ENCODE data around the gene SNRPA.
A peak's percentile ranks its signal among the peaks of the same experiment; 100 is the strongest.

SNRPA gene

DNA sequence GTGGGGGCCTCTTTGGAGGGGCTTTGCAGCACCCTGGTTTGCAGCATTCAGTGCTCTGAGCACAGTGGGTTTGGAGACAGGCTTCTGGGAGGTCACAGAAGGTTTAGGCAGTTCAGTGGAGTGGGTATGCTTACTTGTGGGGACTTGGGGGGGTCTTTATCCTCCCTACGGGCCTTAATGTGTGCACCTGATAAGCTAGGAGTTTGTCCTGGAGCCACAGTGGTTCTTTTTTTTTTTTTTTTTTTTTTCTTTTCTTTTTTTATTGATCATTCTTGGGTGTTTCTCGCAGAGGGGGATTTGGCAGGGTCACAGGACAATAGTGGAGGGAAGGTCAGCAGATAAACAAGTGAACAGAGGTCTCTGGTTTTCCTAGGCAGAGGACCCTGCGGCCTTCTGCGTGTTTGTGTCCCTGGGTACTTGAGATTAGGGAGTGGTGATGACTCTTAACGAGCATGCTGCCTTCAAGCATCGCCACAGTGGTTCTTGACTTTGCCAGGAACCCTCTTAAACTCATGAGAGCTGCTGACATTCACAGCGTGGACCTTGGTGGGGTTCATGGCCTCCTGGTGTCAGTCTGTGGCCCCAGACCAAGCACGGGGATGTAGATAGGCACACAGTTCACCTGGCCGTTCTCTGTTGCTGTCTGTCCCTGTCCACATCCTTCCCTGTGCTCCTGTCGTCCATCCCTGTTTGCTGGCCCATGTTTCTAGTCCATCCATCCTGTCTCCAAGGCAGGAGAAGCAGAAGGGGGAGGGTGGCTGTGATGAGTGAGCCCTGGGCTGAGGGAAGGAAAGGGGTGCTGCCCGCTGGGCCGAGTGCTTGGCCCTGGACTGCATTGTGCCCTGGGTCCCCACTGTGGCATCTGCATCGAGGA, 50.7 kb downstream of the SNRPA start:
- TF ChIP-seq POLR2AphosphoS5 (IDR thresholded peaks at IDR 0.05; ENCODE audit: low read depth, low read length) (0 out of 2 replicates have a peak, but pooled peaks have one; percentile 34), FOXP2 (optimal IDR thresholded peaks at IDR 0.05; ENCODE audit: borderline replicate concordance, extremely low read depth, extremely low read length, insufficient read depth) (no peak), SIN3A (IDR thresholded peaks at IDR 0.05; ENCODE audit: borderline replicate concordance, insufficient read depth, low read length) (no peak)

DNA sequence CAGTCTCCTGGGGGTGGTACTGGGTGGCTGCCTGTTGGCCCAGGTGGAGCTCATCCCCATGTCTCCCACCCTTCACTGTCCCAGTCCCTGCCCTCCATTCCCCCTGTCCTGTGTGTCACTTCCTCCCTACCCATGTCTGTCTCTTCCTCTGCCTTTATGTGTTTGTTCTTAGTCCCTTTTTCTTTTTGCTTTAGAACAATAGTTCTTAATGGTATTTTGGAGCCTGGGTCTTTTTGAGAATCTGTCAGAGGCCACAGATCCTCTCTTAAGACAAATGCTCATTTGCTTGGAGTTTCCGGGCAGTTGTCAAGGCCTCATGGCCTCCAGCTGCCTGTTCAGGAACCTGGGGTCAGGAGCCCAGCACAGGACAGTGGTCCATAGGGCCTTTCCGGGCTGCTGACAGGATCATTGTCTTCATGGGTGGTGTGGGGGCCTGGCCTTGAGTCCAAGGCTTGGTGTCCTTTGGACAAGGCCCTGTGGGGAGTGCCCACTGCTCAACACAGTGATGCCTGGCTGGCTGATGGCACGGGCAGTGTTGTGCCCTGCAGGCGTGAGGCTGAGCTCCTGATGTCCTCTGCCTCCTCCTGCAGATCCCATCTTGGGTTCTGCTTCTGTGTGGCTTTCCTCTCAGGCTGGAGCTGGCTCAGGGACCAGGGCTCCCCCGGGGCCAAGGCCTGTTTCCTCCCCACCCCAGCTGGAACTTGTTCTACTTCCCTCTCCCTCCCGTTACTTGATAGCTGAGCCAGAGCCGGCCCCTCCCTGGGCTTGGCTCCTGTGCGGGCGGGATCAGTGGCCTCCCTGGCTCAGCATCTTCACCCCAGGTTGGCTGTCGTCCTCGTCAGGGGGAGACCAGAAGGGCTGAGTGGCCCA, 51.5 kb downstream of the SNRPA start:
- TF ChIP-seq SIN3A (IDR thresholded peaks at IDR 0.05; ENCODE audit: borderline replicate concordance, insufficient read depth, low read length) (no peak), POLR2AphosphoS5 (IDR thresholded peaks at IDR 0.05; ENCODE audit: low read depth, low read length) (no peak), FOXP2 (optimal IDR thresholded peaks at IDR 0.05; ENCODE audit: borderline replicate concordance, extremely low read depth, extremely low read length, insufficient read depth) (no peak), TAF1 (IDR thresholded peaks at IDR 0.05; ENCODE audit: borderline replicate concordance, insufficient read depth, low read length) (no peak)
- TF ChIP-seq, protein P1, sequence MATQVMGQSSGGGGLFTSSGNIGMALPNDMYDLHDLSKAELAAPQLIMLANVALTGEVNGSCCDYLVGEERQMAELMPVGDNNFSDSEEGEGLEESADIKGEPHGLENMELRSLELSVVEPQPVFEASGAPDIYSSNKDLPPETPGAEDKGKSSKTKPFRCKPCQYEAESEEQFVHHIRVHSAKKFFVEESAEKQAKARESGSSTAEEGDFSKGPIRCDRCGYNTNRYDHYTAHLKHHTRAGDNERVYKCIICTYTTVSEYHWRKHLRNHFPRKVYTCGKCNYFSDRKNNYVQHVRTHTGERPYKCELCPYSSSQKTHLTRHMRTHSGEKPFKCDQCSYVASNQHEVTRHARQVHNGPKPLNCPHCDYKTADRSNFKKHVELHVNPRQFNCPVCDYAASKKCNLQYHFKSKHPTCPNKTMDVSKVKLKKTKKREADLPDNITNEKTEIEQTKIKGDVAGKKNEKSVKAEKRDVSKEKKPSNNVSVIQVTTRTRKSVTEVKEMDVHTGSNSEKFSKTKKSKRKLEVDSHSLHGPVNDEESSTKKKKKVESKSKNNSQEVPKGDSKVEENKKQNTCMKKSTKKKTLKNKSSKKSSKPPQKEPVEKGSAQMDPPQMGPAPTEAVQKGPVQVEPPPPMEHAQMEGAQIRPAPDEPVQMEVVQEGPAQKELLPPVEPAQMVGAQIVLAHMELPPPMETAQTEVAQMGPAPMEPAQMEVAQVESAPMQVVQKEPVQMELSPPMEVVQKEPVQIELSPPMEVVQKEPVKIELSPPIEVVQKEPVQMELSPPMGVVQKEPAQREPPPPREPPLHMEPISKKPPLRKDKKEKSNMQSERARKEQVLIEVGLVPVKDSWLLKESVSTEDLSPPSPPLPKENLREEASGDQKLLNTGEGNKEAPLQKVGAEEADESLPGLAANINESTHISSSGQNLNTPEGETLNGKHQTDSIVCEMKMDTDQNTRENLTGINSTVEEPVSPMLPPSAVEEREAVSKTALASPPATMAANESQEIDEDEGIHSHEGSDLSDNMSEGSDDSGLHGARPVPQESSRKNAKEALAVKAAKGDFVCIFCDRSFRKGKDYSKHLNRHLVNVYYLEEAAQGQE (IDR thresholded peaks at IDR 0.05; ENCODE audit: insufficient read depth in 1 of 2, low read depth in 2 of 2, low read length in 2 of 2) = no peak

DNA sequence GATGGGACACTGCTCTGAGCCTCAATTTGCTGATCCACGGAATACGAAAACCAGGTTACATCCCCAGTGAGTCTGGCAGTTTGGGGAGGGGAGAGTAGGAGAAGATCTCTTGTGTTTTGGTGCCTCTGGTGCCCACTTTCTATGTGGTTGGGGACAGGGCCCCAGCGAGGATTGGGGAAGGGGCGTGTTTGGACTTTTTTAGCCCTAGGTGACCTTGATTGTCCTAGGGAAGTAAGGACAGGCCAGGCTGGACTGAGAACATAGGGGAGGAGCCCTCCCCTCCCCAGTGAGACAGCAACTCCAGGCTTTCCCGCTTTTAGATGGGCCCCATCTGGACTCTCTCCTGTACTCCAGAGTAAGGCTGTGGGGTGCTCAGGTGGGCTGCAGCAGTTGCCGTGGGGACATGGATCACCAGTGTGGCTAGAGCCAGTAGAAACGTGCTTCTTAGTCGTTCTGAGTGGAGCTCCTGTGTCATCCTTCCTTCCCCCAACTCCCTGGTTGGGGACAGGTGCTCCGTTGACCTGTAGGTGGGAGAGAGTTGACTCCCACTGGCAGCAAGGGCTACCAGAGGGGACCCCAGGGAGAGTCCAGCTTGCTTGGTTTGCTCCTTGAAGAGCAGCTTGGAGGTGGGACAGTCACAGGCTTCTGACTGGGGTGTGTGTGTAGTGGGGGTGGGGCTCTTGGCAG, 52.3 kb downstream of the SNRPA start:
- TF ChIP-seq, protein P1 (IDR thresholded peaks at IDR 0.05; ENCODE audit: insufficient read depth in 1 of 2, low read depth in 2 of 2, low read length in 2 of 2) = no peak
- no peak for TF ChIP-seq TAF1 (IDR thresholded peaks at IDR 0.05; ENCODE audit: borderline replicate concordance, insufficient read depth, low read length)
- TF ChIP-seq SIN3A (IDR thresholded peaks at IDR 0.05; ENCODE audit: borderline replicate concordance, insufficient read depth, low read length) = no peak
- TF ChIP-seq FOXP2 (optimal IDR thresholded peaks at IDR 0.05; ENCODE audit: borderline replicate concordance, extremely low read depth, extremely low read length, insufficient read depth) = no peak
- TF ChIP-seq POLR2AphosphoS5 (IDR thresholded peaks at IDR 0.05; ENCODE audit: low read depth, low read length) = no peak

DNA sequence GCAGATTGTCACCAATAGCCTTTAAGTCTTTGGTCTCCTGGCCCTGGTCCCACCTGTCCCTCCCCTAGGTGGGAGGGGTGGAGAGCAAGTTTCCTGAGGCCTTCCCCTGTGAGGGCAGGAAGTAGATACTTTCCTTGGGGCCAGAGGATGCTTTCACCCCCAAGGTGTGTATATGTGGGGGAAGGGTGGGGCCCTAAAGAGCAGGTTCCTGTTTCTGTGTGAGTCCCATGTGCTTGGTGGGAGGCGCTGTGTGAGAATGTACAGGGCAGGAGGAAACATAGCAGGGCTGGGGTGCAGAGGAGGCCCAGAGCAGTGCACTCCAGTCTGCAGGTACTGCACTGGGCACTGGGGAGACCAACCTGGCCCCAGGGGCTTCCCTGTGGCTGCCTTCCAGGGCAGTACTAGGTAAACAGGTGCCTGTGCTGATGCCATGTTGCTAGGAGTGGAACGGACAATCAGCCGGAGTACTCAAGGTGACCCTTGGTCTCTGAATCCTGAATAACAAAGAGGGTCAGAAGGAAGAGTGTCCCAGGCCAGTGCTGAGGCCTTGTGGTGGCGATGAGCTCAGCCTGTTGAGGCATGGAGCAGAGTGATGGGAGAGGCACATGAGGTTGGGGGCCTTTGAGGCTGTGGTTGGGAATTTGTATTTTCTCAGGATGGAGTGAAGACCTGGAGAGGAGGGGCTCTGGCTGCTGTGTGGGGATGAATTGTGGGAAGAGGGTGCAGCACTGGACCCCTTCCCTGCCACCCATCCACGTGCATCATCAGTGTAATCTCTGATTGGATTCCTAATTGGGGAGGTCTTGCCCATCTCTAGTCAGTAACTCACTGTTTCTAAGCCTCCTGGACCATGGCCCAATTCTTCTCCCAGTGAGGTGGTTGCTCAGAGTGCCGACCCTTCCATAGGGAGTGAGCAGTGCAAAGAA, 53.1 kb downstream of the SNRPA start:
- no peak for TF ChIP-seq POLR2AphosphoS5 (IDR thresholded peaks at IDR 0.05; ENCODE audit: low read depth, low read length)

DNA sequence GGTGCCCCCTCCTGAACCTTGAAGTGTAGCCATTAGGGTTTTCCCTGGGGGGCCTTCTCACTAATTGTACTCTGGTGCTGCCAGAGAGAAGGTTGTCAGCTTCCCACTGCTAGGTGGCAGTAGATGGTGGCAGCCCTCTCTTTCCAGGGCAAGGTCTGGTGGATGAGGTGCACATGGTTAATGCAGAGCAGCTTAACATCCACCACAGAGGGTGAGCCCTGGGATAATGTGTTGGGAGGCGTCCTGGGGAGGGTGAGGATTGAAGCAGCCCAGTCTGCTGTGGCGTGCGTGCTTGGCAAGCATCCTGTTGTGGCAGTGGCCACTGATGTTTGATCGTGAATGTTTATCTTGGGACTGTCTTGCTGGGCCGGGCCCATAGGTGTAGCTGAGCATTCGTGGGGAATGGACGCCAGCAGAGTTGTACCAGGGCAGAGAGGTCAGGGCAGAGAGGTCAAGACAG, 53.8 kb downstream of the SNRPA start:
- TF ChIP-seq POLR2AphosphoS5 (IDR thresholded peaks at IDR 0.05; ENCODE audit: low read depth, low read length) = no peak
- no peak for TF ChIP-seq TAF1 (IDR thresholded peaks at IDR 0.05; ENCODE audit: borderline replicate concordance, insufficient read depth, low read length)

DNA sequence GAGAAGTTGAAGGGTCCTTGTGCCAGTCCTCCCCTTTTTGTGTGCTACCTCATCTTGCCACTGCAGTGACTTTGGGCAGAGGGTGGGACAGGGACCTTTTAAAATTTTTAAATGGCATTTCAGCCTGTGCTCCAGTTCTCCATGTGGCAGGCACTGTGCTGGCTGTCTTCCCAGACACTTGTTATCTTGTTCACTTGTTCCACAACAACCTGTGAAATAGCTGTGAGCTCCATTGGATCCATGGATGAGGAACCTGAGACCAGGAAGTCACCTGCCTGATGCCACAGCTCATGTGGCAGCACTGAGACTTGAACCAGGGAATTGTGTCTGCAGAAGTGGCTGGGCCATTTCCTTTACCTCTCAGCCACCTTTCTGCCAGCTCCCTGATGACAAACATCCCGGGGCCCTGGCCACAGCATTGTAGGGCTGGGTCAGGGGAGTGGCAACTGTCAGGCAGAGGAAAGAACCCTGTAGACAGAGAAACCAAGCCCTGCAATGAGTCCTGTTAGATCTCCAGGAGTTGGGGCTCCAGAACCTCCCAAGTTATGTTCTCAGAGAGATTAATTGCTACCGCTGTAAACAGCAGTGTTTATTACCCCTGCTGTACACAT, 54.4 kb downstream of the SNRPA start:
- TF ChIP-seq FOXP2 (optimal IDR thresholded peaks at IDR 0.05; ENCODE audit: borderline replicate concordance, extremely low read depth, extremely low read length, insufficient read depth) (no peak), SIN3A (IDR thresholded peaks at IDR 0.05; ENCODE audit: borderline replicate concordance, insufficient read depth, low read length) (no peak), TAF1 (IDR thresholded peaks at IDR 0.05; ENCODE audit: borderline replicate concordance, insufficient read depth, low read length) (no peak), POLR2AphosphoS5 (IDR thresholded peaks at IDR 0.05; ENCODE audit: low read depth, low read length) (no peak)
- TF ChIP-seq, protein P1 (IDR thresholded peaks at IDR 0.05; ENCODE audit: insufficient read depth in 1 of 2, low read depth in 2 of 2, low read length in 2 of 2) = no peak

Measured in PFSK-1 (cell line).